ENCODE measurements around the gene TOP2B.

Gene TOP2B

GRCh38 chr3:25652921-25653320, 11.8 kb downstream of the TOP2B start:
- peaks cover 20% of the 10 kb centered on the region for H4K20me1 ChIP-seq (ENCODE audit: control insufficient read depth, insufficient read depth, low read depth, low read length)
- TF ChIP-seq, protein P1, sequence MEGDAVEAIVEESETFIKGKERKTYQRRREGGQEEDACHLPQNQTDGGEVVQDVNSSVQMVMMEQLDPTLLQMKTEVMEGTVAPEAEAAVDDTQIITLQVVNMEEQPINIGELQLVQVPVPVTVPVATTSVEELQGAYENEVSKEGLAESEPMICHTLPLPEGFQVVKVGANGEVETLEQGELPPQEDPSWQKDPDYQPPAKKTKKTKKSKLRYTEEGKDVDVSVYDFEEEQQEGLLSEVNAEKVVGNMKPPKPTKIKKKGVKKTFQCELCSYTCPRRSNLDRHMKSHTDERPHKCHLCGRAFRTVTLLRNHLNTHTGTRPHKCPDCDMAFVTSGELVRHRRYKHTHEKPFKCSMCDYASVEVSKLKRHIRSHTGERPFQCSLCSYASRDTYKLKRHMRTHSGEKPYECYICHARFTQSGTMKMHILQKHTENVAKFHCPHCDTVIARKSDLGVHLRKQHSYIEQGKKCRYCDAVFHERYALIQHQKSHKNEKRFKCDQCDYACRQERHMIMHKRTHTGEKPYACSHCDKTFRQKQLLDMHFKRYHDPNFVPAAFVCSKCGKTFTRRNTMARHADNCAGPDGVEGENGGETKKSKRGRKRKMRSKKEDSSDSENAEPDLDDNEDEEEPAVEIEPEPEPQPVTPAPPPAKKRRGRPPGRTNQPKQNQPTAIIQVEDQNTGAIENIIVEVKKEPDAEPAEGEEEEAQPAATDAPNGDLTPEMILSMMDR (IDR thresholded peaks at IDR 0.05; ENCODE audit: low read depth, low read length, poor library complexity, severe bottlenecking) = no peak
- TF ChIP-seq EZH2phosphoT487 (IDR thresholded peaks at IDR 0.05; ENCODE audit: borderline replicate concordance, low read length) = no peak

GRCh38 chr3:25648925-25649830, 15.5 kb downstream of the TOP2B start:
- Histone ChIP-seq H3K27ac (ENCODE audit: low read depth, low read length) (no peak overlapping the region), H3K27me3 (ENCODE audit: control insufficient read depth, low read length) (no peaks in the 10 kb centered on the region), H3K4me1 (ENCODE audit: control insufficient read depth, low read length) (peaks cover 11% of the 10 kb centered on the region), H3F3A (ENCODE audit: control insufficient read depth, insufficient read depth) (peaks cover 15% of the 10 kb centered on the region; the same call in 1 of the 2 replicates), H3K4me2 (ENCODE audit: low read length) (no peak overlapping the region), H3K9me2 (replicated peaks; ENCODE audit: control insufficient read depth, low read length) (no peaks in the 10 kb centered on the region), H3K4me3 (ENCODE audit: low read length) (no peak overlapping the region), H4K20me1 (ENCODE audit: control insufficient read depth, insufficient read depth, low read depth, low read length) (peaks cover 32% of the 10 kb centered on the region), H3K79me2 (ENCODE audit: control insufficient read depth, low read length) (peaks cover 98% of the 10 kb centered on the region), H3K9me3 (ENCODE audit: control insufficient read depth, insufficient read depth, low read length) (no peaks in the 10 kb centered on the region), H3K36me3 (ENCODE audit: control insufficient read depth, low read length) (peaks cover 35% of the 10 kb centered on the region)
- TF ChIP-seq, protein P1 (IDR thresholded peaks at IDR 0.05; ENCODE audit: low read depth, low read length, poor library complexity, severe bottlenecking) = no peak
- no peak for TF ChIP-seq EZH2phosphoT487 (IDR thresholded peaks at IDR 0.05; ENCODE audit: borderline replicate concordance, low read length)

More at GRCh38 chr3:25652921-25653320, 11.8 kb downstream of the TOP2B start:
- Histone ChIP-seq H3K36me3 (ENCODE audit: control insufficient read depth, low read length) (peaks cover 24% of the 10 kb centered on the region), H3K9me3 (ENCODE audit: control insufficient read depth, insufficient read depth, low read length) (no peaks in the 10 kb centered on the region), H3K79me2 (ENCODE audit: control insufficient read depth, low read length) (peaks cover 100% of the 10 kb centered on the region), H3K4me1 (ENCODE audit: control insufficient read depth, low read length) (peaks cover 6% of the 10 kb centered on the region), H3K9me2 (replicated peaks; ENCODE audit: control insufficient read depth, low read length) (no peaks in the 10 kb centered on the region), H3K4me3 (ENCODE audit: low read length) (no peak overlapping the region), H3K27me3 (ENCODE audit: control insufficient read depth, low read length) (no peaks in the 10 kb centered on the region), H3F3A (ENCODE audit: control insufficient read depth, insufficient read depth) (peaks cover 15% of the 10 kb centered on the region; the same call in 1 of the 2 replicates), H3K27ac (ENCODE audit: low read depth, low read length) (no peak overlapping the region), H3K4me2 (ENCODE audit: low read length) (no peak overlapping the region)

GRCh38 chr3:25648107-25648535, 16.6 kb downstream of the TOP2B start:
- peaks cover 43% of the 10 kb centered on the region for H3K36me3 ChIP-seq (ENCODE audit: control insufficient read depth, low read length)

More at GRCh38 chr3:25648107-25648535, 16.6 kb downstream of the TOP2B start:
- Histone ChIP-seq H3K27me3 (ENCODE audit: control insufficient read depth, low read length) (no peaks in the 10 kb centered on the region), H3K27ac (ENCODE audit: low read depth, low read length) (no peak overlapping the region), H3K9me3 (ENCODE audit: control insufficient read depth, insufficient read depth, low read length) (no peaks in the 10 kb centered on the region), H3K9me2 (replicated peaks; ENCODE audit: control insufficient read depth, low read length) (no peaks in the 10 kb centered on the region), H3K79me2 (ENCODE audit: control insufficient read depth, low read length) (peaks cover 95% of the 10 kb centered on the region), H3K4me3 (ENCODE audit: low read length) (no peak overlapping the region), H3F3A (ENCODE audit: control insufficient read depth, insufficient read depth) (peaks cover 15% of the 10 kb centered on the region; the same call in 1 of the 2 replicates), H3K4me2 (ENCODE audit: low read length) (peak overlapping the region; percentile 31), H3K4me1 (ENCODE audit: control insufficient read depth, low read length) (peaks cover 11% of the 10 kb centered on the region), H4K20me1 (ENCODE audit: control insufficient read depth, insufficient read depth, low read depth, low read length) (peaks cover 26% of the 10 kb centered on the region)
- TF ChIP-seq, protein P1 (IDR thresholded peaks at IDR 0.05; ENCODE audit: low read depth, low read length, poor library complexity, severe bottlenecking) = peak; percentile 95
- no peak for TF ChIP-seq EZH2phosphoT487 (IDR thresholded peaks at IDR 0.05; ENCODE audit: borderline replicate concordance, low read length)

Data from DOHH2 (cell line).